LNCAP (cell line): Measurements from ENCODE around the gene LRP2.

Experiments used
- TF ChIP-seq, protein P1 (sequence below): fragments of 450-650 bp; IDR thresholded peaks from 2 replicates; pipeline ENCODE4 v1.5.1; 2017; ENCODE audit warnings: mild to moderate bottlenecking

LRP2 gene

DNA sequence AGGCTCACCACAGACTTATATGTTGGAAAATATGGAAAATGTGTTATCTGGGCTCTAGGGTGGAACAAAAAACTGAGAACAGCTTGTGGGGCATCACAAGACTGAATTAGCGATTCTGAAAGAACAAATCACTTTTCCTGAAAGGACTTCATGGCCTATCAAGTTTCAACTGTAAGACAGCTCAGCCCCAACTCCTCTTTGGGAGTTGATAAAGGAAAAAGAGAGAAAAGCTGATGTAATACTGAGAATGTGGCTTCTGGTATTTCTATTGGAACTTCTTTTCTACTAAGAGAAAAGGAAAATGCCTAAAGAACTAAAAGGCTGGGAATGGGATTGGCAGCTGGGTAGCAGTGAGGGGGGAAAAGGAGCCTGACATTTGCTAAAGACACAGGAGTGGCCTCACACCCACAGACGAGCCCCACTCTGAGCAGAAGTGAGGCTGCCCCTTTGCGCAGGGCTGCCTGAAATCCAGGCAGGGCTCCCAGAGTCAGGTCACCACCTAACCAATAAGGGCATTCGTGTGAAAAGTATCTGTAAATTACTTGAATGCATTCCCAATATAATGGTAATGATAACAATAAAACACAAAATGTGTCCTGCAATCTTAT, 75.6 kb downstream of the LRP2 start:
- TF ChIP-seq, protein P1, sequence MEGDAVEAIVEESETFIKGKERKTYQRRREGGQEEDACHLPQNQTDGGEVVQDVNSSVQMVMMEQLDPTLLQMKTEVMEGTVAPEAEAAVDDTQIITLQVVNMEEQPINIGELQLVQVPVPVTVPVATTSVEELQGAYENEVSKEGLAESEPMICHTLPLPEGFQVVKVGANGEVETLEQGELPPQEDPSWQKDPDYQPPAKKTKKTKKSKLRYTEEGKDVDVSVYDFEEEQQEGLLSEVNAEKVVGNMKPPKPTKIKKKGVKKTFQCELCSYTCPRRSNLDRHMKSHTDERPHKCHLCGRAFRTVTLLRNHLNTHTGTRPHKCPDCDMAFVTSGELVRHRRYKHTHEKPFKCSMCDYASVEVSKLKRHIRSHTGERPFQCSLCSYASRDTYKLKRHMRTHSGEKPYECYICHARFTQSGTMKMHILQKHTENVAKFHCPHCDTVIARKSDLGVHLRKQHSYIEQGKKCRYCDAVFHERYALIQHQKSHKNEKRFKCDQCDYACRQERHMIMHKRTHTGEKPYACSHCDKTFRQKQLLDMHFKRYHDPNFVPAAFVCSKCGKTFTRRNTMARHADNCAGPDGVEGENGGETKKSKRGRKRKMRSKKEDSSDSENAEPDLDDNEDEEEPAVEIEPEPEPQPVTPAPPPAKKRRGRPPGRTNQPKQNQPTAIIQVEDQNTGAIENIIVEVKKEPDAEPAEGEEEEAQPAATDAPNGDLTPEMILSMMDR: no peak

DNA sequence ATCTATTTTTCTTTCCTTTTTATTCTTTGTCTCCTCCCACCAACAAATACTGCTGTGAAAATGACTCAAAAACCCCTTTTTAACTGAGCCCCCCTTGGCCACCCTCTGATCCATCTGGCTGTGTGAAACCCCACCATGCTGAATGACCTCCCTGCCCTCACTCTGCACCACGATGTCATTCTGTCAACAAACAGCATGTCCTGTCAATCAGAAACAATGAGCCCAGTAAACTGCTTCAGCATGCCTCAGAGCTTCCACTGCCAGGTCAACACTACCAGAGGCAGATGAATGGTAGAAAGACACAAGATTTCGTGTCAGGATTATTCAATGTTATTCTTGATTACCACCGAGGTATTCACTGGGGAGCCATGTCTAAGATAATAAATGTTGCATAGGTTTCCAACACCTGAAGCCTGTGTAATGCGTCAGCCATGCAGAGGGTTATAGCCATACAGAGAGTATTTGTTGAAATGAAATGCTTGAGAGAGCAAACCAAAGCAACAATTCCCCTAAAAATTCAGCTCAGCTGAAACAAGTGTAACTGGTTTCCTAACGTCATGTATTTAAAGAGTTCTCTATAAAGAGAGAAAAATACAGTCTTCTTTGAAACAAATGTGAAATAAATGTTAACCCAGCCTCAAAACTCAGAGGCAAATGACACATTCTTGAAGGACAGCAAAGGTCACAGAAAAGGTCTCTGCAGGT, 76.7 kb downstream of the LRP2 start:
- TF ChIP-seq, protein P1: no peak

DNA sequence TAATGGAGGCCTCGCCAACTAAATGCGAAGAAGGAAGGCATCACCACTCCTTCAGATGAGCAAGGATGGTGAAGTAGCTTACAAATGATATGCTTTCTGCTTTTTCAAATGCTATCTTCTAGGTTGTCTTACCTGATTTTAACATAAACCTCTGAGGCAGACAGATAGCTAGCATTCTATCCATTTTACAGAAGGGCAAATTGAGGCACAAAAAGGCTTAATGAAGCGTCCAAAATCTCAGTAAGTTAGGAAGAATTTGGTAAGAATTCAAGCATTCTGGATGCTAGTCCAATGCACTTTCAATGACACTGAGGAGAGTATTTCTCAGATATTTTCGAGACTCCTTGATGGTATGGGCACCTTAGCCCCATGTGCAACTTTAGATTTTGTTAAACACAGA, 81.8 kb downstream of the LRP2 start:
- TF ChIP-seq, protein P1: no peak

DNA sequence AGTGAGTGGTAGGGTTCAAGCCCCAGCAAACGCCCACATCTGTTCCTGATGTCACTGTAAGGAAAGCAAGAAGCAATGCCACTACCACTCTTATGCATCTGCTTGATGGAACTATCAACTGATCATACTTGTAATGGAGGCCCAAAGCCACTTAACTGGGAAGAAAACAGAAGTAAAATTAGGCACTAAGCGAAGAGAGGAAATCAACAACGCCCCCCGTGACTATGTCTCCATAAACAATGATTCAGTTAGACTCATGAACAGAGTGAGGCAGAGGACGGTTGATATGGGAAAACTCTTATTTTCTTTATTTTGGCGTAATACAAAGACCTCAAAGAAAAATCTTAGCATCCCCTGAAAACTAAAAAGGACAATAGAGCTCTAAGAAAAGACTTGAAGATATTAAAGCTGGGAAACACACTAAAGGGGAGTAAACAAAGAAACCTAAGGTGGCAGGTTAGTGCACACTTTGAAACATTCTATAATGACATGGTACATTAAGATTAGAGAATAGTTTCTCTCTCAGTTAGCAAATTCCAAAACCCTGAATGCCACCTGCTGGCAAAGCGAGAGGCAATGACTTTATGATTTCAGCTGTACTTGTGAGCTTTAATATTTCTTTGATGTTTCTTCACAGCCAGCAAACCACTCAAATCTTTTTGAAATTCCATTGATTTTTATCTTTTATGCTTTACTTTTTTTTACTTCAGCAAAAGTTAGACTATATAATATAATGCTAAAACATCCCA, 86.5 kb downstream of the LRP2 start:
- TF ChIP-seq, protein P1: peak; percentile 52; the same call in 1 of the 2 replicates

DNA sequence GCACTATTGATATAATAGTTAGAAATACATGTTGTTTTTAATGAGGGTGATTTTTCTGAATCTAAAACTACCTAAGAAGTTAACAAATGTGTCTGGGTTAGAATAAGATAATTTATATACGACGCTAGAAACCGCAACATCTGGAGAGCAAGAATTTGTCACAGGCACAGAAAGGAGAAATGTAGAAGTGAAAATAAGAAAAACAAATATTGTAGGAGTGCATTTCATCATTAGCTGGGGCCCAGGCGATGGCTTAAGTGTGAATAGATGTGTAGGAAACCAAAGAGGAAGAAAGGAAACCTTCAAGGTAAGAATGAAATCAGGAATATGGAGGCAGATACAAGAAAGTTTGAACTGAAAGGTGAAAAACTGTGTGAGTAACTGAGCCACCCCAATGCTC, 90.3 kb downstream of the LRP2 start:
- TF ChIP-seq, protein P1: no peak

DNA sequence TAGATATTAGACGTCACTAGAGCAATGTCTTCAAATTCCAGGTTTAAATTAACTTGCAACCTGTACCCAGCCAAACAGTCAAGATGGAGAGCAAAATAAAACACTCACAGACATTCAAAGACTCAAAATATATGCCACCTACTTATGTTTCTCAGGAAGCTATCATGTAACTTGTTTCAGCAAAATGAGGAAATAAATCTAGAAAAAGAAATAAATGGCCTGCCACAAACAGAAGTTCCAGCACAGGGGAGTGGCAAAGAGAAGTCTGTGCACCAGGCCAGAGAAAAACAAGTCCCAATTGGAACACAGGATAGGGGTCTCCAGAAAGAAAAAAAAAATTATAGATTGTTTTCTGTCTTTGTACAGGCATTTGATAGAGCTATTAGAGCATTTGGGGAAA, 96.7 kb downstream of the LRP2 start:
- TF ChIP-seq, protein P1: no peak

DNA sequence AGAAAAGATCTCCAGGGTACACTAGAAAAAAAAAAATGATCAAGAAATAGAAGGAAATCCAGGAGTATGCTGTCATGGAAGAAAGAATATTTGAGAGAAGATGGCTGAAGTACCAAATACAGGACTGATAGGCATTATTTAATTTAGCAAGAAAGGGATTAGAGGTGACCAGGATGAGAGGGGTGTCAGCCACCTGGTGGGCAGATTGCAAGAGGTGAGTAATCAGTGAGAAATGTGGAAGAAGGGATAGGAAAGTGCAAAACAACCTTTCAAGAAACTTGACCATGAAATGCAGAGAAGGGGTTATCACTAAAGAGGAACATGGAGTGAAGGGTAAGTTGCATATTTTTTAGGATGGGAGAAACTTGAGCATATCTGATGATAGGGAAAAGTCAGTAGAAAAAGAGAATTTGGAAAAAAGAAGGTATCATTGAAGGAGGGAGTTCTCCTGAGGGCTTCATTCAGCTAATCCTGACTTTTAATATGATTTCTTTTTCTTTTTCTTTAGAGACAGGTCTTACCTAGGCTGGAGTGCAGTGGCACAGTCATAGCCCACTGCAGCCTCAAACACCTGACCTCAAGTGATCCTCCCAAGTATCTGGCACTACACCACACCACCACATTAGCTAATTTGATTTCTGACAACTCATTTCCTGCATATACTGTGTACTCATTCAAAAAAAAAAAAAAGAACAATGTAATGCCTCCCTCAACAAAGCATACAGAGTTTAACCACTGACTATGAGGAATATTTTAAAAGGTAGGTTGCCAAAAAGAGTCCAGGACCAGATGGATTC, 101.3 kb downstream of the LRP2 start:
- TF ChIP-seq, protein P1: no peak
